Measurements from ENCODE around the gene HUS1B.

DNA sequence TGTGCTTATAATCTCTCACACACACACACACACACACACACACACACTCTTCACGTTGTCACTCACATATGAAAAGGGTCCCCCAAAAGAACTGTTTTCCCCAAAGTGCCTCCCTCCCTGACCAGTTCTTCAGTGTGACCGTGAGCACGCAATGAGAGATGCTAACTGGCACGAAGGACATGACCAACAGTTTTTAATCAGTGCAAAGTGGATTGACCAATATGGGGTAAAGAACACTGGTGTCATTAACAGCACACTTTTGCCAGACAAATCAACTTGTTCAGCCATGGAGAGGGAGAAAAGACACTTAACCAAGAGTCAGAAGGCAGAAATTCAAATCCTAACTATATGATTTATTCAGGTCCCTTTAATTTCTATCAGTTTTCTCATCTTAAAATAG, 21.0 kb upstream of the HUS1B start:
- no peak for TF ChIP-seq CTCF (IDR thresholded peaks at IDR 0.05)
- no peak for TF ChIP-seq POLR2A (IDR thresholded peaks at IDR 0.05)
